Fibroblast of skin of left quadriceps (primary cell): ENCODE results near the gene SRM.
A peak's percentile ranks its signal among the peaks of the same experiment; 100 is the strongest.
"Not testable (repeated sequence)": the region's sequence is repeated elsewhere in the genome, so short reads cannot be mapped to it uniquely, and the experiment has no call there.

Experiments used
- DNase-seq, 2 experiments: peaks; one replicate each; pipeline ENCODE4 v3.0.0-alpha.2; 2013; ENCODE audit warnings: low read depth in 2 of 2

SRM gene

GRCh38 chr1:11059968-11060830 is at the start of gene SRM:
Gene SRM (minus strand): TSS chr1:11060018. CDS start chr1:11059943, 75 bp downstream.
- DNase-seq = peak; percentile 71 to 75

DNA sequence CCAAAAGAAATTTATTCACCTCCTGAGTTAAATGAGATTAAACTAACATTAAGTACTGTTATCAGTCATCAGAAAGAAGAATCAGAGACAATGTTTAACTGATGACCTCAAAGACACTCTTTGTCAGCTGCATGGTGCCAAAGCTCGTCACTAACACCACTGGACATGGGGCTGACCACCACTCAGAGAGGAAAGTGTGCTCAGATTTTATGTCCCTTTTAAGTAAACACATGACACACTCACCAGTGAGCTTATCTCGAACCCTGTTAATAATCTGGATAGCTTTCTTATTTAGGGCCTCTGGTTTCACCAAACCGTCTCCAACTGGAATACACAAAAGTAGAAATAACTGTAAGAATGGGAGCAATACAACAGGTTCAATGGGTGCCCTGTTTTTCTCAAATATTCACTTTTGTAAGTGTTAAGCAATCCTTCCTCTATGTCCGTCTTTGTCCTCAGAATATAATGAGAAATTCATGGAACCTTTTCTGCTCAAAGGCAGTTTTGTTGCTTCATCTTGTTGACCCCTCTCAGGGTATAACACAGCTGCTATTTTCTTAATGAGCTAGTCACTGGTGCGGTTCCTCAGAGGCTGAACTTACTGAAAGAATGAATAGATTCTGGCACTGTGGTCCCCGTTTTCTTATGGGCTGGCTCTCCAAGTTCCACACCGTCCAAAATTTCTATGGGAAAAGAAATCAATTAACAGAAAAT is 49.4 kb upstream of the SRM start:
- no peak for DNase-seq

DNA sequence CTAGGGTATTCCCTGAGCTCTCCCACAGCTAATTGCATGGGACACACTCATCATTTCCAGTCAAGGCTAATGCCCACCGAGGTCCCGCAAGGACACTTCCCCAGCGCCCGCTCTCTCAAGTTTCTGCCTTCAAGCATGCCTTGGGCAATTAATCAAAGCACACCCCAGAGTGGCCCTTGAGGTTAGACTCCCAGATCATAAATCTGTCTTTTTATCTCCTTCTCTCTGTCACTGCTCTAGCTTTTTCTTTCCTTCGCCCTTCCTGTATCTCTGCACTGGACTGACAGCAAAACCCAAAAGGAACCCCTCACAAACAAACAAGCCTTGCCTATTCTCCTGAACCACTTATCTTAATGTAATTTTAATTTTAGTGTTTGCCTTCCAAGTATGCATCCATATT is 47.8 kb upstream of the SRM start:
- DNase-seq = no peak

DNA sequence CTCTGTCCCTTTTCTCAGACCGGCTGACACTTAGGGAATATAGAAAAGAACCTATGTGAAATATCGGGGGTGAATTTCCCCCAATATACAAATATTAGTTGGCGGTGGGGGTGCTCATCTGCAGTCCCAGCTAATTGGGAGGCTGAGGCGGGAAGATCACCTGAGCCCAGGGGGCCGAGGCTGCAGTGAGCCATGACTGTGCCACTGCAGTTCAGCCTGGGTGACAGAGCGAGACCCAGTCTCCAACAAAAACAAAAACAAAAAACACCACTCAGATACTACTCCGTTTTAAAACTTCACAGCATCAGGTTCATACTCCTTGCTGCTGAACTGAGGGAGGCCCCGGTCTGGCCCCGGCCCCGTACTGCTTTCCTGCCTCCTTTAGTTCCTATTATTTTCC is 45.8 kb upstream of the SRM start:
- no peak for DNase-seq

- DNase-seq = no peak
Observed at GRCh38 chr1:11101347-11101746, 41.5 kb upstream of the SRM start.

GRCh38 chr1:11100806-11101205 is 41.0 kb upstream of the SRM start:
- DNase-seq = not testable (repeated sequence)

DNA sequence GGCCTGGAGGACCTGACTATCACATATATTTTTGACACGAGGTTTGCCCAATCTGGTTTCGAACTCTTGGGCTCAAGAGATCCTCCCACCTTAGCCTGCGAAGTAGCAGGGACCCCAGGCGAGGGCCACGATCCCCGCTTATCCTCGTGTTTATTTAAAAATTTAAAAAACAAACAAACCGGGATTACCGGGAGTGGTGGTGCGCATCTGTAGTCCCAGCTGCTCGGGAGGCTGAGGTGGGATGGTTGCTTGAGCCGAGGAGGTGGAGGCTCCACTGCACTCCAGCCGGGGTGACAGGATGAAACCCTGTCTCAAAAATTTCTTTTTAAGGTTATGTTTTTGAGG is 40.3 kb upstream of the SRM start:
- no peak for DNase-seq

GRCh38 chr1:11099310-11100148 is 39.7 kb upstream of the SRM start, which contains the start of gene EXOSC10:
Gene EXOSC10 (minus strand): TSS chr1:11099869. CDS start chr1:11099831, 38 bp downstream.
- DNase-seq = peak; percentile 74

GRCh38 chr1:11098931-11099309 is 39.1 kb upstream of the SRM start:
- DNase-seq = no peak

DNA sequence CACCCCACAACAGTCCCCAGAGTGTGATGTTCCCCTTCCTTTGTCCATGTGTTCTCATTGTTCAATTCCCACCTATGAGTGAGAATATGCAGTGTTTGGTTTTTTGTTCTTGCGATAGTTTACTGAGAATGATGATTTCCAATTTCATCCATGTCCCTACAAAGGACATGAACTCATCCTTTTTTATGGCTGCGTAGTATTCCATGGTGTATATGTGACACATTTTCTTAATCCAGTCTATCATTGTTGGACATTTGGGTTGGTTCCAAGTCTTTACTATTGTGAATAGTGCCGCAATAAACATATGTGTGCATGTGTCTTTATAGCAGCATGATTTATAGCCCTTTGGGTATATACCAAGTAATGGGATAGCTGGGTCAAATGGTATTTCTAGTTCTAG is 24.0 kb upstream of the SRM start:
- not testable (repeated sequence) for DNase-seq

- DNase-seq = no peak
Observed at GRCh38 chr1:11080931-11081330, 21.1 kb upstream of the SRM start.

DNA sequence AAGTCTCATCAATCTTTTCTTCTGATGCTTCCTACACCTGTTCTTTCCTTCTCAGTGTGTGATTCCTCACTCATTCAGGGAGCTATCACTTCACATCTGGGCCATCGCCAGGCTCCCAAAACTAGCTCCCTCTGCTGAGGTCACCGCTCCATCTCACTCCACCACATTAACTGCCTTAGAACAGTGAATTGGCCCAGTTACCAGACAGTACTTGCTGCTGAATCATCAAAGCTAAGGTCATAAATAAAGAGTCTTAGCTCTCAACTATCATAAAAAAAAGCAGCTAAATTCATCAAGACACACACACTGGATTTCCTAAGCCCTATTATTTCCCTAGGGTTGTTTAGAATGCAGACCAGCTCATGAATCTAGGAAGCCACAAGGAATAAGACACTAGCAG is 18.8 kb upstream of the SRM start:
- DNase-seq = peak in 1 of 2 experiments; percentile 46

- not testable (repeated sequence) for DNase-seq
Observed at GRCh38 chr1:11073398-11073797, 13.6 kb upstream of the SRM start.

DNA sequence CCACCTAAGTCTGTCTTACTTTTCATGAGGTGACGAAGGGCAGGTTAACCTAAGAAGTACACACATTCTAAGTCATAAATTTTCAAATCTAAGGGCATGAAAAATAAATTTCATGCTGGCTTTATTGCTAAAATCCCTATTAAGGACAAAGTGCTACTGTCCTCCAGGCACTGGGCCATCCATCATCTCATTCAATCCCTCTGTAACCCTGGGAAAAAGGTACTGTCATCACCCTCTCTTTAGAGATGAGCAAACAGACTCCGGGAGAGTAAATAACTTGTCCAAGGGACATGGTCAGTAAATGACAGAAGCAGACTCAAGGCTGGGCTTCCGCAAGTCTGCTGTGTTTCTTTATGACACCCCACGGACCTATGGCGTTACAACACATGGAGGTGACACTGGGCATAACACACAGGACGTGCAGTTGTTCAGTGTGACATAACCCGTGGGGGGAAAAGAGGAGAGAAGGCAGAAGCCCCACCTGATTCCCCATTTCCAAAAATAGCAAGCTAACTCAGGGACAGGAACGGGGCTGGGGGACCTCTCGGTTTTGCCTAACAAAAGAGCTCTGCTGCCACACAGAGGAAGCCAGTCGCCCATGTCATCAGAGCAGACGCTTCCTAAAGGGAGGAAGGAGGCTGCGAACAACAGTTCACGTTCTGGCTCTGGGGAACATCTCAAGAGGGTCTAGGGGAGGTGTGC is 12.5 kb upstream of the SRM start:
- DNase-seq = no peak

DNA sequence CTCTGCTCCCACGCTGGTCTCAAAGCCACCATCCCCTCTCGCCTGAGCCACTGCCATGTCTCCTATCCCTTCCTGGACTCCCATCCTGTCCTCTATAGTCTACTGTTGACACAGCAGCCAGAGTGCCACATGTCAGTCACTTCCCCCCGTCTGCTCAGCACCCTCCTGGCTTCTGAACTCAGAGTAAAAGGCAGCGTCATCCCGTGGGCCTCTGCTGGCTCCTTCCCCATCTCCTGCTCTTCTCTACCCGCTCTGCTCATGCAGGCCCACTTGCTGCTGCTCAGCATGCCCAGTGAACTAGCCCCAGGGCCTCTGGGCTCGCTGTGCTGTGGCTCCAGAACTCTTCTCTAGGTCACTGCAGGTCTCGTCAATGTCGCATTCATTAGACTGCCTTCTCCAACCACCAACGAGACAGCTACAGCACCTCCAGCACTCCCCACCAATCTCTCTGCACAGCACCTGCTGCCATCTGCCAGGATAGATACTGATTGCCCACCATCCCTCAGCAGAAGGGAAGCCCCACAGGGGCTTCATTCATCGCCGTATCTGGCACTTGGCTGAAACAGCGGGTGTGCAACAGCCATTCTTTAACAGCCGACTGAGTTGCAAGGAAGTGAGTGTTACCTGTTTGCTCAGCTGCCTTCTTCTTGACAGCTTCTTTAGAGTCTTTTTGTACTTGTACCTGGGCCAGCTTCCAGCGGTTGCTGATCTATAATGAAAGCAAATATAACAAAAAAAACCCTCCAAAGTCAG is 11.8 kb upstream of the SRM start:
- no peak for DNase-seq

DNA sequence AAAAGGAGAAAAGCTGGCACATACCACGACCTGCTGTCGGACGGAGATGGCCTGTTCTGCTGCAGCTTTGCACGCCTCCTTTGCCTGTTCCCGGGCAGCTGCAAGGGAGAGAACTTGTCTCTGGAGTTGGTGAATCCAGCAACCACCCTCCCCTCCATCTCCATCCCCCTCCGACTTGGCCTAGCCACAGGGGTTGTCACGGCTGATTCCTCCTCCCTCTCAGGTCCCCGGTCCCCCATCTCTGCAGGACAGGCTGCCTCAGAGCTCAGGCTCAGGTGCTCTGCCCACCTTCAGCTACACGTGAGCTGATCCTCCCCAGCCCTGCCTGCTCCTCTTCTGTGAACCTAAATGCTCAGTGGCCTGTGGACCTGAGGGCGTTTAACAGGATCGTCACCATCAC is 11.1 kb upstream of the SRM start:
- DNase-seq = no peak

DNA sequence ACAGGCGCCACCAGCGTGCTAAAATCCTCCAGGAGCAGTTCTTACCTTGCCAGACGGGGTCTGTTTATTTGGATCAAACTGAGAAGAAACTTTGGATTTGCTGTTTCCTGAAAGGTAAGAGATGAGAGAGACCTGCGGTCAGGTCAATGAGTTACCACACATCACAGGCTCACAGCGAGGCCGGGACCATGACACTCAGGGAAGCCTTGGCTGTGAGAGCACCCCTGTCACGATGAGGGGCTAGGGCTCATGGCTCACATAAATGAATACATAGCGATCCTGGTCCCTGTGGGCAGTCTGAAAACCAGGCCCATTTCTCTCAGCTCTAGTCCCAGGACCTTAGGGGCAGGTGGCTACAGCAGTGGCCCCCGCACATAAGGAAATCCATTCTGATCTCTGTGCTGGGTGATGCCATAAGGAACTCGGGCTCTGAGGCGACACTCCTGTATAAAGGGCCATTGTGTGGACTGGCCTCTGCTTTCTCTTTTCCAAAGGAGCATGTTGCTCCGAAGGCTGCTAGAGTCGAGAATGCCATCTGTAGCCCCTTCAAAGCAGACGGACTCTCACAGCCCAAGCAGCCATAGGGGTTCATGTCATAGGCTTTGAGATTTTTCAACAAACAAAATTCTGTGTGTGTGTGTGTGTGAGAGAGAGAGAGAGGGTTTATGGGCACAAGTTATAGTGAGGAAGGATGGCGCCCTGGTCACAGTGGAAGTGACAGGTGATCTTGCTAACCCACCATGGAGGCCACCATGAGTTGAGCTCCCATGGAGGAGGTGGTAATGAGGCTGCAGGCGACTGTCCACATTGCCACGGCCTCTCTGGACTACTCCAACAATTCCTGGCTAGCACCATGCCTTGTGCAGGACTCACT is 9.0 kb upstream of the SRM start:
- no peak for DNase-seq

DNA sequence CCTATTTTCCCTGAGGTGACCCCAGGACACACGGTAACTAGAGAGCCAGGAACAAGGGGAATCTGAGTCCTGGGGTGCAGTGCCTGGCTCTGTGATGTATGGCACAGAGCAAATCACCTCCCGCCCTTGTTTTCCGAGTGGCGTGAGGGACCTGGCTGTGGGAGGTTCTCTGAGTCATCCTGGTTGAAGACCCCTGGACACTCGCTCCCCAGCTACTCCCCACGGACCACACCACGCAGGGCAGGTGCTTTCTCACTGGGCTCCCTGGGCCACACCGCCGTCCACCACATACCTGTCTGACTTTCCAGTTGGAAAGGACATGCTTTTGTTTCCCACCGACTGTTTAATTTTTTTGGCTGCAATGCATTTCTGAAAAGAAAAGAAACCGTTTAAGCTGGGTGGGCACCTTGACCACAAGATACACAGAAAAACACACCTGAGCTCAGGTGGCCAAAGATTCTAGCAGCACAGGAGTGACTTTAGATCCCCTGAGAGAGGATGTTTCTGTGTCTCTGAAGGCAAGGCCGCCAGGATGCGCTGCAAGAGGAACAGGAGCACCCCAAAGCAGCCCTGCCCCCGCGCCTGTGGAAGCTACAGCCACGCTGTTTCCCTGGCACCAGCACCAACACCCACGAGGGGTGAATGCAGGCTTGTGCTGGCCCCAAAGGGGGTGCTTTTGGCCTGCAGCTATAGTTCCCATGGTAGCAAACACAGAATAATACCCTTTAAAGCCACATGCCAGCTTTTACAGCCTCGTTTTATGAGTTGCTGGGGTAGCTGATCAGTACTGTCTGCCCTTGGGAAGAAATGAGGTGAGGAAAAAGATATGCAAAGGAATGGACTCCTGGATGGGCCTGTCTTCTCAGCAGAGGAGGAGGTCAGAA is 8.1 kb upstream of the SRM start:
- no peak for DNase-seq

DNA sequence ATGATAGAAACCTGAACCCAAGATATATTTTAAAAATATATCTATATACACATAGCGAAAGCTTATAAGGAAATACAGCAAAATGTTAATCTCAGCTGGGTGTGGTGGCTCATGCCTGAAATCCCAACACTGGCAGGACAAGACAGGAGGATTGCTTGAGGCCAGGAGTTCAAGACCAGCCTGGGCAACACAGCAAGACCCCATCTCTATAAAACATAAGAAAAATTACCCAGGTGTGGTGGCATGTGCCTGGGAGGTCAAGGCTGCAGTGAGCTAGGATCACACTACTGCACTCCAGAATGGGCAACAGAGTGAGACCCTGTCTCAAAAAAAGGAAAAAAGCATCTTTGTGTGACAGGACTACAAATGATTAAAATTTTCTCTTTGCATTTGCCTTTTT is 6.0 kb upstream of the SRM start:
- DNase-seq = no peak
